GM12873 (cell line): ENCODE measurements around the gene TBC1D5.

Source experiments
- TF ChIP-seq, protein P1 (sequence below): IDR thresholded peaks from 2 replicates; pipeline ENCODE4 v1.5.1; 2012; ENCODE audit warnings: low read depth, mild to moderate bottlenecking, moderate library complexity, low read length, control low read depth; ENCODE audit not compliant: insufficient read depth; ENCODE audit errors: missing control alignments

The TBC1D5 gene

DNA sequence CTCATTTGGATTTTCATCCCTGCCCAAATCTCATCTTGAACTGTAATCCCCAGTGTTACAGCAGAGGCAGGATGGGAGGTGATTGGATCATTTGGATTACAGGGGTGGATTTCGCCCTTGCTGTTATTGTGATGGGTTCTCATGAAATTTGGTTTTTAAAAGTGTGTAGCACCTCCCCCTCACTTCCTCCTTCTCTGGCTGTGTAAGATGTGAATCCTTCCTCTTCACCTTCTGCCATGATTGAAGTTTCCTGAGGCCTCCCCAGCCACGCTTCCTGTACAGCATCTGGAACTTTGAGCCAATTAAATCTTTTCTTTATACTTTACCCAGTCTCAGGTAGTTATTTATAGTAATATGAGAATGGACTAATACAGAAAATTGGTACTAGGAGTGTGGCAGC, 540.9 kb downstream of the TBC1D5 start:
- TF ChIP-seq, protein P1, sequence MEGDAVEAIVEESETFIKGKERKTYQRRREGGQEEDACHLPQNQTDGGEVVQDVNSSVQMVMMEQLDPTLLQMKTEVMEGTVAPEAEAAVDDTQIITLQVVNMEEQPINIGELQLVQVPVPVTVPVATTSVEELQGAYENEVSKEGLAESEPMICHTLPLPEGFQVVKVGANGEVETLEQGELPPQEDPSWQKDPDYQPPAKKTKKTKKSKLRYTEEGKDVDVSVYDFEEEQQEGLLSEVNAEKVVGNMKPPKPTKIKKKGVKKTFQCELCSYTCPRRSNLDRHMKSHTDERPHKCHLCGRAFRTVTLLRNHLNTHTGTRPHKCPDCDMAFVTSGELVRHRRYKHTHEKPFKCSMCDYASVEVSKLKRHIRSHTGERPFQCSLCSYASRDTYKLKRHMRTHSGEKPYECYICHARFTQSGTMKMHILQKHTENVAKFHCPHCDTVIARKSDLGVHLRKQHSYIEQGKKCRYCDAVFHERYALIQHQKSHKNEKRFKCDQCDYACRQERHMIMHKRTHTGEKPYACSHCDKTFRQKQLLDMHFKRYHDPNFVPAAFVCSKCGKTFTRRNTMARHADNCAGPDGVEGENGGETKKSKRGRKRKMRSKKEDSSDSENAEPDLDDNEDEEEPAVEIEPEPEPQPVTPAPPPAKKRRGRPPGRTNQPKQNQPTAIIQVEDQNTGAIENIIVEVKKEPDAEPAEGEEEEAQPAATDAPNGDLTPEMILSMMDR, result no peak

DNA sequence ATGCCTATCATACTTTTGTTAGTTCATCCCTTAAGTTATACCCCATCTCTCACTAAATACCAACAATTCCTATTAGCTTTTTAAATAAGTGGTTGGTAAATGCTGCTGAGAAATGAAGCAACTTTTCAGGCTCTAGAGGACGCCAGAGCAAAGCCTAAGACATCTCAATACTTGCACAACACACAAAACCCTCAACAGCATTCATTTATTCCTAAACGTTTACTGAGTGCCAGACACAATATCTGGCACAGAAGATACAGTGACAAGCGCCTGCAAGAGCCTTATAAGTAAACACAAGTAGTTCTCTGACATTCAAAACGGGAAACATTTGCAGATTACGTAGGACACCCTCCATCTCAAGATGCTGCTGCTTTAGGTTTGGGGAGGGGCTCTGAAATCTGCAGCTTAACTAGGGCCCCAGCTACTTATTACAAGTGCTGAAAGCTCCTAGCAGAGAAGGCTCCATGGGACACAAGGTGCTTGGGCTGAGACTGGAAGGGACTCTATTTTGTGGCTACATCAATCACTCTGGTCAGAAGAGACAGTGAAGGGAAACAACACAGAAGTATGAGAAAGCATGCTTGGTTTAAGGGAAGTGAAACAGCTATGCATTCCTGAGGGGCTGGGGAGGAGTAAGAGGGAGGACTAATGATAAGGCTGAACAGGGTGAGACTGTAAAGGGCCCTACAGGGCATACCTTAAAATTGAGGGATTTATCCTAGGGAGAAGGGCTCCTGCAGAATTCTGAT, 546.4 kb downstream of the TBC1D5 start:
- TF ChIP-seq, protein P1, result peak; percentile 30

DNA sequence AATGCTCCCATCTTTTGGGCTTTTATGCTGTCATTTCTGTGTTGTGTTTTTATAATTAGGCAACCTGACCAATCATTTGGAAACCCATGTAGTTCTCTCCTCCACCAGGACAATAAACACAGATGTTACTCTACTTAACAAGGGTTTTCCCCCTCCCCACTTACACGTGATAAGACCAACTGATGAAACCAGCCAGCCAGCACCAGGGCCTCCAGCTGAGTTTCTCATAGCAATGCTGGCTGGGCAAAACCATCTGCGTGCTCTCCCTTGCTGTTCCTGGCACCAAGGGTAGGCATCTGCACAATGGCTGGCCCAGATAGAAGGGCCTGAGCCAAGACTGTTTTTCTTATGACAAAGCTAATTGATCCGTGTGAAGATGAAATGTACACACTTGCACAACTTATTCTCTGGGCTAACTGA, 547.2 kb downstream of the TBC1D5 start:
- TF ChIP-seq, protein P1, result no peak

DNA sequence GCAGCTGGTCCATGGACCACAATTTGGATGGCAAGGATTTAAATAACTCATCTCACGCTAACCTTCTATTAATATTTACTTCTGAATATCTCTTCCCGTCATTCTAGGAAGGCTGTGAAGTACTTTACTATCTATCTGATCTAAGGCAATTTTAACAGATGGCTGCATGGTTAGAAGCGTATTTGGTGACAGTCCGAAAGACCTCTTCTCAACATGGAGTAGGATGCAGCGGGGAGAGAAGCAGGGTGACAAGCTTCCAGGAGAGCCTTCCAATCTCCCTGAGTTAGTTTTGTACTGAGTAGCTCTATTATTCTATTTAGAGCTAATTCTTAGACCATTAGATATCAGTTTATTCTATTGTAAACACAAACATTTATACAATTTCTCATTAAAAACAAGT, 548.3 kb downstream of the TBC1D5 start:
- TF ChIP-seq, protein P1, result no peak

DNA sequence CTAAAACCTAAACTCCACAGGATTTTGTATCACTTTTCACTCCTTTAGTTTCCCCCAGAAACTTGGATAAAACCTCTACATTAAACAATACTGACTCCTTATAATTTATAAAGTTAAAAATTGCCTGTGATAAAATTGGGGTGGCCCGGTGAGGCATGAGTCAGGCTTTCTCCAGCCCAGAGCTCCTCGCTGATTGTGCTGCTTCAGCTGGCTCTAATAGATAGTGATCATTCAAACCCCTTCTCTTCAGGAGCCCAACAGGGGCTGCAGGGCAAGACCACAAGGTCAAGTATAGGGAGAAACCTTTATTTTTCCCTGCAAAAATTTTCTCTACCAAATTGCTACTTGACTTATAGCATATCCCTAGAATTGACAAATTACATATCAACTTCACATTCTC, 549.4 kb downstream of the TBC1D5 start:
- TF ChIP-seq, protein P1, result no peak

DNA sequence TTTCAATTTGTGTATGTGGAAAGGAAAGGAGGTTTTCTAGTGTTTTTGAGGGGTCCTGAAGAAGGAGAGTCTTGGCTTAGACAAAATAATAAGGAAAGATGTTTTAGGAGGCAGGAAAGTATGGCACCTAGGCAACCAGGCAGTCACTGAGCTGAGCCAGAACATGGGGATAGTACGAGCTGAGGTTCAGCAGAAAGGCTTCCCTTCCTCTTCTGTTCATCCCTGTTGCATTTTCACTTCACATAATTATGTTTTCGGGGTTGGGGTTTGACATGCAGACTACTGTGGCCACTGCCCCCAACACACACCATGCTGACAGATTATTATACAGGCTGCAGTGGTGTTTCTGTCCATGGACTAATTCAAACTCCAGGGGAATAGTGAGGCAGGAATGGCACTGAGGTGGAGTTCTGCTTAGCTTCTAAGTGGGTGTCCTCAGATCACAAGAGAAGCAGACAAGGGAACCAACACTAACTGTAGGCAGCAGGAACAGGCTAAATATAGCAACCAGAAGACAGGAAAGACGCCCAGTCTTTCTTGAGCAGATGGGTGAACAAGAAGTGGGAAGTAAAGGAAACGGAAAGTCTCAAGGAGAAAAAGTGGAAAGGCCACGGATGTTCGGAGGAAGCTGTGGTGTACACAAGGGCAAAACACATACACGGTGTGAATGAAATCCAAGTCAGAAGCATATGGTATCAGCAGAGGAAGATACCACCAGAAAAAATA, 551.9 kb downstream of the TBC1D5 start:
- TF ChIP-seq, protein P1, result no peak

DNA sequence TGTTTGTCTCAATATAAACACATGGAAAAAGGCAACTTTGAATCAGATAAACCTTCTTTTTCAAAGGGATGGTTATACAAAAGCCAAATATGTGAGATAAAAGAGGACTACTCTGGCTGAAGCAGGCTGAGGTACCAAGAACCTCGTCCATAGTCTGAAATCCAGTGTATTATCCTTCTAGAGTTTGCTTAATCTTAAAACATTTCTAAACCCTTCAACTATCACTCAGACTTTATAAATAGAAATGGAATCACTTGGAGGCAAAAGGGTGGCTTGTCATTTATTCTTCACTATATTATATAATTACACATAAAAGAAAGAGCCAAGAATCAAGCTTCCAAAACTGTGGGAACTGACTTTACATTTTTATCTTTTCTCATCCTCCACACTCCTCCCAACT, 554.1 kb downstream of the TBC1D5 start:
- TF ChIP-seq, protein P1, result no peak
